Omental fat pad (tissue), 4 donors: ENCODE data around the gene WASL. TPM values are rescaled to one million over a fixed set of nuclear protein-coding genes. Genes with fewer than 3 reads are reported as not detected.

Experiments used
- ATAC-seq: fragments of 150-250 bp; one replicate; pipeline ENCODE4 v1.9.1; 2016; ENCODE audit warnings: mild to moderate bottlenecking, moderate library complexity; ENCODE audit not compliant: low FRiP score
- DNase-seq: peaks from one replicate; pipeline ENCODE4 v3.0.0-alpha.2; 2019; ENCODE audit warnings: low spot score
- CTCF ChIP-seq, 3 donors: fragments of 450-650 bp; IDR thresholded peaks; one replicate each; pipeline ENCODE4 v1.5.1; 2016 to 2017; ENCODE audit warnings: antibody characterized with exemption in 3 of 3, mild to moderate bottlenecking in 3 of 3, moderate library complexity in 2 of 3
- total RNA-seq, 4 donors: library from RNA; depleted of rRNA; stranded (reverse); fragments of >200 nt; gene quantifications; one replicate each; pipeline ENCODE4 v1.1.0, GENCODE V29; 2016

Gene WASL
- total RNA-seq, 4 donors from 2014 or later: 23.8 to 30.9 (median 27.6) TPM

- TF ChIP-seq CTCF (IDR thresholded peaks at IDR 0.05): no peak
- DNase-seq (peak; percentile 44), ATAC-seq (no peak)
These were observed 1.1 kb downstream of the WASL start for GRCh38 chr7:123747620-123748141.

GRCh38 chr7:123746931-123747488, 1.8 kb downstream of the WASL start:
- no peak for ATAC-seq
- no peak for DNase-seq
- no peak for TF ChIP-seq CTCF (IDR thresholded peaks at IDR 0.05)

GRCh38 chr7:123746055-123746454, 2.7 kb downstream of the WASL start:
- DNase-seq: no peak
- no peak for TF ChIP-seq CTCF (IDR thresholded peaks at IDR 0.05)
- no peak for ATAC-seq

GRCh38 chr7:123745437-123745836, 3.4 kb downstream of the WASL start:
- no peak for DNase-seq
- no peak for ATAC-seq
- TF ChIP-seq CTCF (IDR thresholded peaks at IDR 0.05): no peak

GRCh38 chr7:123744416-123744815, 4.4 kb downstream of the WASL start:
- TF ChIP-seq CTCF (IDR thresholded peaks at IDR 0.05): no peak
- DNase-seq (no peak), ATAC-seq (no peak)

- DNase-seq: no peak
- ATAC-seq: no peak
- TF ChIP-seq CTCF (IDR thresholded peaks at IDR 0.05): no peak
These were observed 6.9 kb downstream of the WASL start for GRCh38 chr7:123741940-123742339.

- DNase-seq (no peak), ATAC-seq (no peak)
- no peak for TF ChIP-seq CTCF (IDR thresholded peaks at IDR 0.05)
These were observed 10.0 kb downstream of the WASL start for GRCh38 chr7:123738808-123739207.
